SH-SY5Y (cell line): ENCODE results near the gene PRKG2.

Experiments used
- GATA2 ChIP-seq: IDR thresholded peaks from 2 replicates; pipeline ENCODE4 v1.6.1; 2011; ENCODE audit warnings: mild to moderate bottlenecking, low read depth, low read length
- GATA3 ChIP-seq: IDR thresholded peaks from 2 replicates; pipeline ENCODE4 v1.6.1; 2011; ENCODE audit warnings: low read depth, mild to moderate bottlenecking, low read length, moderate library complexity

- TF ChIP-seq GATA3 (no peak), GATA2 (no peak)
These were observed at the start of gene PRKG2 for GRCh38 chr4:81214881-81215868.
